Hematopoietic multipotent progenitor cell treated with erythropoietin and hydrocortisone succinate and interleukin-3 and kit ligand, for 6 days (in vitro differentiated cells): ENCODE data around the gene EPN1.

Experiments
- DNase-seq: peaks from one replicate; pipeline ENCODE4 v3.0.0-alpha.2; 2015

The EPN1 gene

GRCh38 chr19:55680339-55681130, 5.5 kb downstream of the EPN1 start:
- no peak for DNase-seq

GRCh38 chr19:55681131-55682092, 6.4 kb downstream of the EPN1 start:
- no peak for DNase-seq

- no peak for DNase-seq
Measured at GRCh38 chr19:55683449-55684261, 8.6 kb downstream of the EPN1 start.

- DNase-seq, result no peak
Measured at GRCh38 chr19:55684946-55685681, 10.1 kb downstream of the EPN1 start.

- DNase-seq, result no peak
Measured at GRCh38 chr19:55685776-55686175, 10.8 kb downstream of the EPN1 start.

- no peak for DNase-seq
Measured at GRCh38 chr19:55686311-55687050, 11.5 kb downstream of the EPN1 start.

GRCh38 chr19:55687281-55688201, 12.5 kb downstream of the EPN1 start:
- DNase-seq, result no peak

GRCh38 chr19:55688422-55689218, 13.6 kb downstream of the EPN1 start:
- peak; percentile 43 for DNase-seq

GRCh38 chr19:55689411-55690108, 14.5 kb downstream of the EPN1 start:
- no peak for DNase-seq

GRCh38 chr19:55690109-55690768, 15.2 kb downstream of the EPN1 start:
- DNase-seq, result no peak

- no peak for DNase-seq
Measured at GRCh38 chr19:55690769-55691545, 15.9 kb downstream of the EPN1 start.

GRCh38 chr19:55691561-55692481, 16.8 kb downstream of the EPN1 start:
- no peak for DNase-seq

- DNase-seq, result no peak
Measured at GRCh38 chr19:55692681-55693081, 17.7 kb downstream of the EPN1 start.

- DNase-seq, result no peak
Measured at GRCh38 chr19:55693336-55693974, 18.4 kb downstream of the EPN1 start.

GRCh38 chr19:55694241-55694655, 19.2 kb downstream of the EPN1 start:
- DNase-seq, result no peak
